ENCODE results near the gene CDH3. TPM values are rescaled to one million over a fixed set of nuclear protein-coding genes. Genes with fewer than 3 reads are reported as not detected.

Gene CDH3
- total and polyA plus RNA-seq, 2 of the 13 experiments (the other 11 are each of a cell fraction or from before 2014, with no cell fraction given), result 0.11 TPM; not detected in 1

DNA sequence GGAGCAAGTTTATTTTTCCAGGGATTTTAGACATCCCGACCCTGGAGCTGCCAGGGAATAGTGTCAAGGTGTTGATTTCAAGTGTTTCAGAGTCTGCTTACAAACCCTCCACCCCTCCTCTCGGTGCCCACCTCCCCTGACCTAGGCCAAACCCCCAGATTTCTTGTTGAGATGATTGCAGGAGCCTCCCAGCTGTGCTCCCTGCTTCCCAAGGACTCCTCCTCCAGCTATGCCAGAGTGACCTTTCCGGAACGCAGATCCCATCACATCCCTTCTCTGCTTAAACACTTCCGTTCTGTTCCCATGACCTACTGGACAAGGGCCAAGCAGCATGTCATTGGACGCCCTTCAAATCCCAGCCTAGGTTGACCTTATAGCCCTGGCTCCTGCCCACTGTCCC is 68.3 kb downstream of the CDH3 start (continued):
- TF ChIP-seq NR2F6 (IDR thresholded peaks at IDR 0.05) (no peak), NR2F6 (CRISPR knock-in tag; IDR thresholded peaks at IDR 0.05) (peak; percentile 60; the same call in 1 of the 2 replicates), ZNF609 (CRISPR knock-in tag; IDR thresholded peaks at IDR 0.05; ENCODE audit: borderline replicate concordance) (0 out of 2 replicates have a peak, but pooled peaks have one; percentile 20), PAX8 (CRISPR knock-in tag; IDR thresholded peaks at IDR 0.05; ENCODE audit: borderline replicate concordance) (no peak), ZNF556 (CRISPR knock-in tag; IDR thresholded peaks at IDR 0.05; ENCODE audit: borderline replicate concordance) (no peak), RXRB (CRISPR knock-in tag; IDR thresholded peaks at IDR 0.05; ENCODE audit: borderline replicate concordance) (0 out of 2 replicates have a peak, but pooled peaks have one; percentile 40), NR2F1 (CRISPR knock-in tag; IDR thresholded peaks at IDR 0.05) (peak in 1 of 2 experiments; percentile 46; a peak in 1 of 4 replicates), ZBTB40 (IDR thresholded peaks at IDR 0.05) (no peak), ZBTB40 (CRISPR knock-in tag; IDR thresholded peaks at IDR 0.05) (no peak), ZNF580 (CRISPR knock-in tag; IDR thresholded peaks at IDR 0.05; ENCODE audit: borderline replicate concordance, low read depth) (no peak), MYNN (CRISPR knock-in tag; IDR thresholded peaks at IDR 0.05; ENCODE audit: low read depth) (no peak)
- TF ChIP-seq, protein P1, sequence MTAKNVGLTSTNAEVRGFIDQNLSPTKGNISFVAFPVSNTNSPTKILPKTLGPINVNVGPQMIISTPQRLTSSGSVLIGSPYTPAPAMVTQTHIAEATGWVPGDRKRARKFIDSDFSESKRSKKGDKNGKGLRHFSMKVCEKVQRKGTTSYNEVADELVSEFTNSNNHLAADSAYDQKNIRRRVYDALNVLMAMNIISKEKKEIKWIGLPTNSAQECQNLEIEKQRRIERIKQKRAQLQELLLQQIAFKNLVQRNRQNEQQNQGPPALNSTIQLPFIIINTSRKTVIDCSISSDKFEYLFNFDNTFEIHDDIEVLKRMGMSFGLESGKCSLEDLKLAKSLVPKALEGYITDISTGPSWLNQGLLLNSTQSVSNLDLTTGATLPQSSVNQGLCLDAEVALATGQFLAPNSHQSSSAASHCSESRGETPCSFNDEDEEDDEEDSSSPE (CRISPR knock-in tag; IDR thresholded peaks at IDR 0.05), result no peak
